Prostate gland (tissue), 2 donors: Measurements from ENCODE around the gene GBE1. TPM values are rescaled to one million over a fixed set of nuclear protein-coding genes. Genes with fewer than 3 reads are reported as not detected.
"Not testable (repeated sequence)": the region's sequence is repeated elsewhere in the genome, so short reads cannot be mapped to it uniquely, and the experiment has no call there.

Experiments
- DNase-seq: peaks from one replicate; pipeline ENCODE4 v3.0.0-alpha.2; 2019; ENCODE audit warnings: low spot score
- H3K27ac ChIP-seq, 2 donors: fragments of 200-600 bp; sonication (generic); 2 replicates each; pipeline ENCODE4 v1.5.1; 2017 to 2019
- H3K27me3 ChIP-seq: fragments of 200-600 bp; sonication (generic); replicated peaks from 2 replicates; pipeline ENCODE4 v1.5.1; 2019; ENCODE audit not compliant: insufficient read depth
- H3K36me3 ChIP-seq, 2 donors: fragments of 200-600 bp; sonication (generic); 1 replicate in 1 of 2; 2 replicates in 1 of 2; pipeline versions ENCODE4 v1.5.1 to v1.8.1; 2017 to 2019
- H3K4me1 ChIP-seq: fragments of 200-600 bp; sonication (generic); replicated peaks from 2 replicates; pipeline ENCODE4 v1.5.1; 2019
- H3K4me3 ChIP-seq, 2 donors: fragments of 200-600 bp; sonication (generic); 2 replicates each; pipeline ENCODE4 v1.5.1; 2017 to 2019
- H3K9me3 ChIP-seq: fragments of 200-600 bp; sonication (generic); 2 replicates; pipeline ENCODE4 v1.5.1; 2017
- CTCF ChIP-seq, 4 experiments: fragments of 200-600 bp in 2 of 4; fragments of 450-650 bp in 2 of 4; sonication (generic) in 2 of 4; IDR thresholded peaks; 1 replicate in 3 of 4; 2 replicates in 1 of 4; pipeline ENCODE4 v1.5.1; 2016 to 2019; ENCODE audit warnings: antibody characterized with exemption in 4 of 4, mild to moderate bottlenecking in 2 of 4, moderate library complexity in 2 of 4
- POLR2A ChIP-seq: fragments of 450-650 bp; IDR thresholded peaks from one replicate; pipeline ENCODE4 v1.6.1; 2016; ENCODE audit warnings: antibody characterized with exemption, mild to moderate bottlenecking
- POLR2AphosphoS5 ChIP-seq: sonication (generic); formaldehyde crosslinking; IDR thresholded peaks from one replicate; pipeline ENCODE4 v1.6.1; 2017; ENCODE audit warnings: antibody characterized with exemption
- WGBS: methylation state at CpG from one replicate; pipeline ENCODE4 v1.1.5; 2018; 5-methylcytosine and 5-hydroxymethylcytosine counted together
- intact Hi-C: fragments of 100-400 bp; cut with DNase I; formaldehyde crosslinking; loops from one replicate; pipeline ENCODE4 v1.14.2; 2022
- total RNA-seq, 2 donors: library from RNA; depleted of rRNA; stranded (reverse); fragments of >200 nt; gene quantifications; one replicate each; pipeline ENCODE4 v1.1.0, GENCODE V29; 2016

Gene GBE1
- total RNA-seq, 2 donors from 2014 or later, result 15.8 to 18.3 TPM

GRCh38 chr3:81749265-81749664 lies 12.2 kb downstream of the GBE1 start:
- Histone ChIP-seq H3K27ac (no peak overlapping the region), H3K4me3 (no peak overlapping the region), H3K4me1 (no peaks in the 10 kb centered on the region), H3K9me3 (no peaks in the 10 kb centered on the region), H3K36me3 (no peaks in the 10 kb centered on the region), H3K27me3 (no peaks in the 10 kb centered on the region)
- TF ChIP-seq POLR2A (no peak), POLR2AphosphoS5 (no peak), CTCF (IDR thresholded peaks at IDR 0.05) (no peak)
- no peak for DNase-seq
- intact Hi-C loops, result no loop called here
- WGBS, result 90% methylated on average over 2 of the region's 2 CpGs

DNA sequence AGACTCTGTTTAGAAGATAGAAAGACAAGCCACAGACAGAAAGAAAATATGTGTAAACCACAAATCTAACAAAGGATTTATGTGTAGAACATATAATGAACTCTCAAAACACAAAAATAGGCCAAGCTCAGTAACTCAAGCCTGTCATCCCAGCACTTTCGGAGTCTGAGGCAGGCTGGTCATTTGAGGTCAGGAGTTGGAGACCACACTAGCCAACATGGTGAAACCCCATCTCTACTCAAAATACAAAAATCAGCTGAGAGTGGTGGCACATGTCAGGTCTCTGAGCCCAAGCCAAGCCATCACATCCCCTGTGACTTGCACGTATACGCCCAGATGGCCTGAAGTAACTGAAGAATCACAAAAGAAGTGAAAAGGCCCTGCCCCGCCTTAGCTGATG lies 14.2 kb downstream of the GBE1 start:
- H3K36me3 ChIP-seq, DNase-seq, H3K27me3 ChIP-seq, H3K4me1 ChIP-seq, H3K27ac ChIP-seq, H3K4me3 ChIP-seq, H3K9me3 ChIP-seq, intact Hi-C loops: not testable (repeated sequence)
- WGBS, result 88% methylated on average over 4 of the region's 4 CpGs

- H3K4me1 ChIP-seq, result no peaks in the 10 kb centered on the region
- no peaks in the 10 kb centered on the region for H3K9me3 ChIP-seq
- no peak overlapping the region for H3K27ac ChIP-seq
- DNase-seq, result no peak
- TF ChIP-seq POLR2AphosphoS5 (peak; percentile 25), POLR2A (no peak), CTCF (IDR thresholded peaks at IDR 0.05) (no peak)
- H3K36me3 ChIP-seq, result no peaks in the 10 kb centered on the region
- H3K4me3 ChIP-seq, result no peak overlapping the region
- H3K27me3 ChIP-seq, result no peaks in the 10 kb centered on the region
- intact Hi-C loops, result no loop called here
These were observed 17.1 kb downstream of the GBE1 start for GRCh38 chr3:81744366-81744765.

DNA sequence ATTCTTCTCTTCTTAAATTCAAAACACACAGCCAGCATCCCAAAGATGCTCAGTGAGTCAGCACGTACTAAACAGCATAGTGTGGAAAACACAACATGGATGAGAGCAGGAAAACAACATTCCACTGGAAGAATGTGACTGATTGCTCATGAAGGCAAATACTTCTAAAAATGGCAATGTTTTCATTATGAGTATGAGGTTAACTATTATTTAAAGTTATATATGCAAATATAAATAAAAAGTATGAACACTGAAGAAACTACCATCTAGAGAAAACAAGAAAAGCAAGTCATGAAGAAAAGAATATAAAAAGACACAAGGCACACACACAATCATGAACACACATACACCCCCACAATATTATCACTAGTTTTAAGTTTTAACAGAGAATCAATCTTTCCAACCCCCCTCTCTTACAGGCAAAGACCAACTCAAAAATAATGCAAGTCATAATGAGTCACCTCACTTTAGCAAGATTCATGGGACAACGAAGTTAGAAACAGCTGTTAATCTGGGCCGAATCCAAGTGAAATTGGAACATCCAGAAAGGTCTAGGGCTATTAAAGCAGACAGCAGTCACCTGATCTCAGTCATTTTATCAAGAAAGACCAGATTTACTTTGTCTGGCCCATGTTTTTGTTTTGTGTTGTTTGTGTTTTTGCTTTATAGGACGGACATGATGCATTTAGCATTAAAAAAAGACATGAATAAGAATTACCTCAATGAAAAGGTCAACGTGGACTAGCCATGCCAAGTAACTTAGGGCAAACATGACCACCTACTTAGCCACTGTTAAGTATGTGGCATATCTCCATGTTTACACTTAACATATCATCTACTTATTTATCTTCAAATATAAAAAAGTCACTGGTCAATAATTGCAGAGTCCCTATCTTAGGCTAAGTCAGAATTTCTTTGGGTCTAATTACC lies 18.1 kb downstream of the GBE1 start:
- WGBS, result 46% methylated on average over 5 of the region's 5 CpGs
- H3K9me3 ChIP-seq, result no peaks in the 10 kb centered on the region
- H3K36me3 ChIP-seq, result no peaks in the 10 kb centered on the region
- intact Hi-C loops, result no loop called here
- no peaks in the 10 kb centered on the region for H3K4me1 ChIP-seq
- no peak overlapping the region for H3K4me3 ChIP-seq
- peak overlapping the region; percentile 33 to 39 for H3K27ac ChIP-seq
- no peaks in the 10 kb centered on the region for H3K27me3 ChIP-seq
- TF ChIP-seq CTCF (IDR thresholded peaks at IDR 0.05) (no peak), POLR2AphosphoS5 (peak; percentile 5)
- no peak for DNase-seq

DNA sequence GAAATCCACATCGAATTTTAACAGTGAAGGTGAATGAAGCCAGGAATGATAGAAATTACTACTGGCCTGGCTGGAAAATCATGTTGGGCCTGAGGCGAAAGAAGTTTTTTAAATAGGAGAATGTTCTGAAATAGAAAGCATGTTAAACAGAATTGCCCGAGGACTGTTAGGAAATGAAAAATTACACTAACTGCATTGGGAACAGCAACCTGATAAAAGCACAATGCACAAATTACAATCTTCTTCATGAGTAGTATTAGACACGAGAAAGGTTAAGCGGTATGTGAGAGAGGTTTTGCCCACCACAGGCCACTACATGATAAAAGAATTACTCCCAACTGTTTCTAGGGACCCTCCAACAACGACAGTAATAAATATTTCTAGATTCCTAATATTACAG lies 18.9 kb downstream of the GBE1 start:
- no peak overlapping the region for H3K27ac ChIP-seq
- no peaks in the 10 kb centered on the region for H3K9me3 ChIP-seq
- 54% methylated on average over 6 of the region's 6 CpGs for WGBS
- H3K4me3 ChIP-seq, result no peak overlapping the region
- TF ChIP-seq POLR2AphosphoS5 (no peak), CTCF (IDR thresholded peaks at IDR 0.05) (no peak), POLR2A (no peak)
- no peaks in the 10 kb centered on the region for H3K4me1 ChIP-seq
- no peak for DNase-seq
- no peaks in the 10 kb centered on the region for H3K27me3 ChIP-seq
- intact Hi-C loops, result no loop called here
- H3K36me3 ChIP-seq, result no peaks in the 10 kb centered on the region
